H1 (cell line): ENCODE data around the gene PGAM2. TPM values are rescaled to one million over a fixed set of nuclear protein-coding genes. Genes with fewer than 3 reads are reported as not detected.

ENCODE experiments used
- HDAC6 ChIP-seq: IDR thresholded peaks from one replicate; pipeline ENCODE4 v1.7.1; 2012; ENCODE audit warnings: low read depth, mild to moderate bottlenecking, inconsistent platforms, low read length, moderate library complexity
- TAF7 ChIP-seq: optimal IDR thresholded peaks from 2 replicates; pipeline ENCODE3; 2011; ENCODE audit warnings: low read depth, mild to moderate bottlenecking, inconsistent platforms, low read length, moderate library complexity, borderline replicate concordance
- polyA plus RNA-seq, 7 experiments: library from polyadenylated mRNA; depleted of rRNA in 3 of 7; stranded (reverse) in 5 of 7; unstranded in 2 of 7; fragments of >200 nt in 5 of 7; fragments of 200-250 nt in 2 of 7; gene quantifications; 1 replicate in 5 of 7; 2 replicates in 1 of 7; 4 replicates in 1 of 7; pipeline versions ENCODE4 v1.2.1 to v1.2.3, GENCODE V29; 2011 to 2013; ENCODE audit warnings: missing spikeins in 2 of 7, mixed read lengths in 2 of 7
- total RNA-seq: library from RNA; stranded (reverse); fragmentation: NEBNext Ultra II Directional; extraction: Animal tissue kit (Norgen Biotek cat#: 25700); gene quantifications from 2 replicates; pipeline ENCODE4 v1.2.1, GENCODE V29; 2021

Gene PGAM2
- total and polyA plus RNA-seq, 2 of the 8 experiments (the other 6 are each of a cell fraction or from before 2014, with no cell fraction given): 2.1 to 2.9 TPM

GRCh38 chr7:44103566-44103922, 38.2 kb upstream of the PGAM2 start (continued):
- TF ChIP-seq HDAC6 (no peak), TAF7 (no peak)
